ENCODE data around the gene NFU1. TPM values are rescaled to one million over a fixed set of nuclear protein-coding genes. Genes with fewer than 3 reads are reported as not detected.
"Not testable (repeated sequence)": the region's sequence is repeated elsewhere in the genome, so short reads cannot be mapped to it uniquely, and the experiment has no call there.

NFU1 gene
- total RNA-seq, 1 donor from 2014 or later: 50.7 TPM

DNA sequence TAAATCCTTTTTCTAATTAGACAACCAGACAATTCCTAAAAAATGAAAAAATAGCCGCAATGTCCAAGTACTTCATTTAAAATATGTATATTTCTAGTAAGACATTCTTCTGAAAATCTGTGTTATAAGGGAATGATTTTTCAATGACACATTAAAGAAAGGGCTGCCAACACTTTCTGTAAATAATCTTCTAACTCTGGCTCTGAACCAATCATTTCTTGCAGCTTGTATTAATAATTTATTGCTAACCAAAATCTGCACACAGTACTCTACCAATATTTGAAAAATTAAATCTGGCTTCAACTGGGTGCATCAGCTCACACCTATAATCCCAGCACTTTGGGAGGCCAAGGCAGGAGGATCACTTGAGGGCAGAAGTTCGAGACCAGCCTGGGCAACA, 8.3 kb downstream of the NFU1 start:
- Mint-ChIP-seq H3K27me3 (ENCODE audit: unreplicated experiment) (no peaks in the 10 kb centered on the region), H3K36me3 (ENCODE audit: low read depth, unreplicated experiment) (no peaks in the 10 kb centered on the region), H3K4me3 (ENCODE audit: unreplicated experiment) (no peak overlapping the region), H3K27ac (ENCODE audit: unreplicated experiment) (no peak overlapping the region), H3K4me1 (ENCODE audit: unreplicated experiment) (no peaks in the 10 kb centered on the region), H3K9me3 (ENCODE audit: unreplicated experiment) (no peaks in the 10 kb centered on the region)
- TF ChIP-seq, protein P1, sequence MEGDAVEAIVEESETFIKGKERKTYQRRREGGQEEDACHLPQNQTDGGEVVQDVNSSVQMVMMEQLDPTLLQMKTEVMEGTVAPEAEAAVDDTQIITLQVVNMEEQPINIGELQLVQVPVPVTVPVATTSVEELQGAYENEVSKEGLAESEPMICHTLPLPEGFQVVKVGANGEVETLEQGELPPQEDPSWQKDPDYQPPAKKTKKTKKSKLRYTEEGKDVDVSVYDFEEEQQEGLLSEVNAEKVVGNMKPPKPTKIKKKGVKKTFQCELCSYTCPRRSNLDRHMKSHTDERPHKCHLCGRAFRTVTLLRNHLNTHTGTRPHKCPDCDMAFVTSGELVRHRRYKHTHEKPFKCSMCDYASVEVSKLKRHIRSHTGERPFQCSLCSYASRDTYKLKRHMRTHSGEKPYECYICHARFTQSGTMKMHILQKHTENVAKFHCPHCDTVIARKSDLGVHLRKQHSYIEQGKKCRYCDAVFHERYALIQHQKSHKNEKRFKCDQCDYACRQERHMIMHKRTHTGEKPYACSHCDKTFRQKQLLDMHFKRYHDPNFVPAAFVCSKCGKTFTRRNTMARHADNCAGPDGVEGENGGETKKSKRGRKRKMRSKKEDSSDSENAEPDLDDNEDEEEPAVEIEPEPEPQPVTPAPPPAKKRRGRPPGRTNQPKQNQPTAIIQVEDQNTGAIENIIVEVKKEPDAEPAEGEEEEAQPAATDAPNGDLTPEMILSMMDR (IDR thresholded peaks at IDR 0.05; ENCODE audit: unreplicated experiment): no peak
- DNase-seq (ENCODE audit: low spot score): no peak

DNA sequence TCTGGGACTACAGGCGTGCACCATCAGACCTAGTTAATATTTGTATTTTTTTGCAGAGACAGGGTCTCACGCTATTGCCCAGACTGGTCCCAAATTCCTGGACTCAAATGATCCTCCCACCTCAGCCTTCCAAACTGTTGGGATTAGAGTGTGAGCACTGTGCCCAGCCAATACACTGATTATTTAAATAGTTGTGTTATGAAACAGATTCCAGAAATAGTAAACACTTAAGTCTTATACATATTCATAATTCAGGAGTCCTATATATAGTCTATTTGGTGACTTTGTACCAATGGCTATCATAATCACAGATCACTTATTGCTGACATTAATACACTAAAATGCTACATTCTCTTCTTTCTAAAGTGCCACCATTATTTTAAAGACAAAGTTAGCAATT, 12.8 kb downstream of the NFU1 start:
- Mint-ChIP-seq H3K9me3 (ENCODE audit: unreplicated experiment) (no peaks in the 10 kb centered on the region), H3K4me1 (ENCODE audit: unreplicated experiment) (no peaks in the 10 kb centered on the region), H3K4me3 (ENCODE audit: unreplicated experiment) (no peak overlapping the region), H3K36me3 (ENCODE audit: low read depth, unreplicated experiment) (peaks cover 11% of the 10 kb centered on the region), H3K27ac (ENCODE audit: unreplicated experiment) (no peak overlapping the region), H3K27me3 (ENCODE audit: unreplicated experiment) (no peaks in the 10 kb centered on the region)
- TF ChIP-seq, protein P1 (IDR thresholded peaks at IDR 0.05; ENCODE audit: unreplicated experiment): no peak
- DNase-seq (ENCODE audit: low spot score): no peak

DNA sequence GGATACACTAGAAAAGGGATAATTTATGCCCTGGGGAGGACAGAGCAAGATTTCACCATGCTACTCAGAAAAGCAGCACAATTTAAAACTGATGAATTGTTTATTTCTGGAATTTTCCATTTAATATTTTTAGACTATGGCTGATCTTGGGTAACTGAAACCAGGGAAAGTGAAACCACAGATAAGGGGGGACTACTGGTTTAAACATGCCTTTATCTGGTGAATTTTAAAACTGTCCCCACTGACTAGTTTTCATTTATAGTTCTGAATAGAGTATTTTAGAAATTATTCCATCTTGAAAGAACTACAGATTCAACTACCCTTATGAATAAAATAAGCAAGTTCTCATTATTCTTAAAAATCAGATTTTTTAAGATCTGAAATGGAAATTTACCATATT, 15.0 kb downstream of the NFU1 start:
- DNase-seq (ENCODE audit: low spot score): no peak
- H3K27me3 Mint-ChIP-seq (ENCODE audit: unreplicated experiment): no peaks in the 10 kb centered on the region
- no peaks in the 10 kb centered on the region for H3K9me3 Mint-ChIP-seq (ENCODE audit: unreplicated experiment)
- no peaks in the 10 kb centered on the region for H3K4me1 Mint-ChIP-seq (ENCODE audit: unreplicated experiment)
- H3K4me3 Mint-ChIP-seq (ENCODE audit: unreplicated experiment): no peak overlapping the region
- TF ChIP-seq, protein P1 (IDR thresholded peaks at IDR 0.05; ENCODE audit: unreplicated experiment): no peak
- no peak overlapping the region for H3K27ac Mint-ChIP-seq (ENCODE audit: unreplicated experiment)
- H3K36me3 Mint-ChIP-seq (ENCODE audit: low read depth, unreplicated experiment): peaks cover 12% of the 10 kb centered on the region

DNA sequence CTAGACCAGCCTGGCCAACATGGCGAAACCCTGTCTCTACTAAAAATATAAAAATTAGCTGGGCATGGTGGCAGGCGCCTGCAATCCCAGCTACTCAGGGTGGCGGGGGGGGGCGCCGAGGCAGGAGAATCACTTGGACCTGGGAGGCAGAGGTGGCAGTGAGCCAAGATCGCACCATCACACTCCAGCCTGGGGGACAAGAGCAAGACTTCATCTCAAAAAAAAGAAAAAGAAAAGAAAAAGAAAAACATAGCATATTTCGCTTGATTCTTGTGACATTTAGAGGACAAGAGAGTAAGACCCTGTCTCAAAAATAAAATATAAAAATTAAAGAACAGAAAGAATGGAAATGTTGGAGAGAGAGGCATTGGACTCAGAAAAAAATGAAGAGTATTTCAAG, 18.1 kb downstream of the NFU1 start:
- DNase-seq (ENCODE audit: low spot score); H3K4me1 Mint-ChIP-seq (ENCODE audit: unreplicated experiment); H3K9me3 Mint-ChIP-seq (ENCODE audit: unreplicated experiment); H3K27ac Mint-ChIP-seq (ENCODE audit: unreplicated experiment); H3K27me3 Mint-ChIP-seq (ENCODE audit: unreplicated experiment); H3K4me3 Mint-ChIP-seq (ENCODE audit: unreplicated experiment): not testable (repeated sequence)
- H3K36me3 Mint-ChIP-seq (ENCODE audit: low read depth, unreplicated experiment): peaks cover 12% of the 10 kb centered on the region

DNA sequence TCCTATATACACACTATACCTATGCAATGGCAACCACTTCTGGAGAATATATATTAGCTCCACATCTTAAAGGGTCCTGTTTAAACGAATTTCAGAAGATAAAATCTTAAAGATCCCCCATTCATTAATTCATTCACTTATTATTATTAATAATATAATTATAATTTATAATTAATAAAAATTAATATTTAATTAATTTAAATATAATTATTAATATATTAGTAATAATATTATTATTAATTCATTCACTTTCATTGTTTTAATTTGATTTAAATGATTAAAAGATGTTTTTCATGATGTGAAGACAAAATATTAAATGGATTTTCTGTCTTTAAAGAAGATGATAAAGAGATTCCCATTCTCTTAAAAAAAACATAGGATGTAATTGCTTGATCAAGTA, 21.1 kb downstream of the NFU1 start:
- Mint-ChIP-seq H3K36me3 (ENCODE audit: low read depth, unreplicated experiment) (peaks cover 5% of the 10 kb centered on the region), H3K9me3 (ENCODE audit: unreplicated experiment) (no peaks in the 10 kb centered on the region), H3K27ac (ENCODE audit: unreplicated experiment) (no peak overlapping the region)

More for the DNA sequence above, 21.1 kb downstream of the NFU1 start:
- Mint-ChIP-seq H3K4me3 (ENCODE audit: unreplicated experiment) (no peak overlapping the region), H3K27me3 (ENCODE audit: unreplicated experiment) (peaks cover 1% of the 10 kb centered on the region), H3K4me1 (ENCODE audit: unreplicated experiment) (no peaks in the 10 kb centered on the region)
- no peak for DNase-seq (ENCODE audit: low spot score)
- TF ChIP-seq, protein P1 (IDR thresholded peaks at IDR 0.05; ENCODE audit: unreplicated experiment): no peak
